Heart right ventricle (tissue), 16 donors: Measurements from ENCODE around the gene CARMIL1. TPM values are rescaled to one million over a fixed set of nuclear protein-coding genes. Genes with fewer than 3 reads are reported as not detected.
"Not testable (repeated sequence)": the region's sequence is repeated elsewhere in the genome, so short reads cannot be mapped to it uniquely, and the experiment has no call there.

Experiments
- ATAC-seq, 8 donors: fragments of 200-7000 bp; cut with Tn5 transposase; one replicate each; pipeline ENCODE4 v1.9.1; 2020; ENCODE audit warnings: mild to moderate bottlenecking in 8 of 8, moderate library complexity in 8 of 8, moderate number of reproducible peaks in 1 of 8
- DNase-seq, 2 donors: peaks; one replicate each; pipeline ENCODE4 v3.0.0-alpha.2; 2020
- H3K27ac ChIP-seq, 10 donors: fragments of 200-600 bp; sonication (generic) in 2 of 10; one replicate each; pipeline versions ENCODE4 v1.5.0 to v1.8.0; 2020 to 2022; ENCODE audit warnings: mild to moderate bottlenecking in 3 of 10
- H3K27me3 ChIP-seq, 7 donors: fragments of 200-600 bp; one replicate each; pipeline ENCODE4 v1.8.0; 2021 to 2022; ENCODE audit warnings: mild to moderate bottlenecking in 2 of 7
- H3K36me3 ChIP-seq, 9 donors: fragments of 200-600 bp; sonication (generic) in 1 of 9; one replicate each; pipeline versions ENCODE4 v1.5.0 to v1.8.0; 2020 to 2022; ENCODE audit warnings: mild to moderate bottlenecking in 2 of 9
- H3K4me1 ChIP-seq, 9 donors: fragments of 200-600 bp; sonication (generic) in 1 of 9; one replicate each; pipeline versions ENCODE4 v1.5.0 to v1.8.0; 2020 to 2022; ENCODE audit warnings: mild to moderate bottlenecking in 4 of 9
- H3K4me3 ChIP-seq, 10 donors: fragments of 200-600 bp; sonication (generic) in 2 of 10; one replicate each; pipeline versions ENCODE4 v1.5.0 to v1.8.0; 2020 to 2022; ENCODE audit warnings: mild to moderate bottlenecking in 7 of 10, moderate library complexity in 2 of 10
- H3K9me3 ChIP-seq, 11 donors: fragments of 200-600 bp in 10 of 11; sonication (generic) in 2 of 11; one replicate each; pipeline versions ENCODE4 v1.5.0 to v1.8.0; 2013 to 2022; ENCODE audit warnings: mild to moderate bottlenecking in 2 of 11, control low read depth in 1 of 11, moderate library complexity in 1 of 11
- WGBS, 2 donors: extraction: QIAGEN DNeasy Blood & Tissue Kit; methylation state at CpG; one replicate each; pipeline ENCODE4 v1.1.7; 2013; ENCODE audit warnings: inconsistent platforms in 1 of 2; 5-methylcytosine and 5-hydroxymethylcytosine counted together
- intact Hi-C, 10 donors: fragments of 100-400 bp; cut with DNase I; formaldehyde crosslinking; loops; one replicate each; pipeline versions ENCODE4 v1.11.1 to v1.14.2; 2022
- polyA plus RNA-seq, 2 donors: library from polyadenylated mRNA; stranded (reverse); fragments of 200-250 nt; gene quantifications; one replicate each; pipeline ENCODE4 v1.2.3, GENCODE V29; 2013
- total RNA-seq, 10 donors: library from RNA; stranded (reverse); fragmentation: NEBNext Ultra II Directional in 3 of 10; extraction: Animal tissue kit (Norgen Biotek cat#: 25700) in 3 of 10; gene quantifications; one replicate each; pipeline versions ENCODE4 v1.2.1 to v1.2.4, GENCODE V29; 2021 to 2023
- TF ChIP-seq, protein P1 (sequence below), 9 donors: fragments of 200-600 bp; sonication (generic) in 2 of 9; IDR thresholded peaks; one replicate each; pipeline versions ENCODE4 v1.5.0 to v1.8.0; 2021 to 2022; ENCODE audit warnings: antibody characterized with exemption in 9 of 9, mild to moderate bottlenecking in 5 of 9, moderate library complexity in 1 of 9
- donor health status: Arrhythmogenic right ventricular cardiomyopathy.
- donor health status: ischemic (EF 13 %, LVEDD 7.1; RV severe dilation, severe dysfunction).
- donor health status: healthy with polysubstance abuse.
- donor health status: DM: no; HTN: yes; CAD: no.
- donor health status: DM: no; HTN: no; CAD: no.
- donor health status: ischemic (EF 25% LVEDD 6.9; RV normal size, moderate dysfunction).
- donor health status: ischemic (EF 25% LVEDD 5.7; RV mildly dilated, moderate dysfunction).
- donor health status: healthy.
- donor health status: DM: yes; HTN: yes; CAD: no.
- donor health status: Ischemic cardiomyopathy.
- donor health status: ischemic (EF 35%, LVEDD 5.7; RV mildly dilated, moderate dysfunction).
- donor health status: nonischemic (EF 11% LVEDD 7.7; RV severe dilation, severe dysfunction).
- donor health status: DM: yes; HTN: yes; CAD: no.
- donor health status: PGD.
- donor health status: ischemic (EF 29% LVEDD 5.4; RV normal size, mild dysfunction).
- donor health status: nonischemic (EF 23%, LVEDD 6.1; RV moderate dilation, normal function).

CARMIL1 gene
- total and polyA plus RNA-seq, 12 donors = 1.2 to 10.3 (median 4.1) TPM

- WGBS, 2 donors = 88 to 97% methylated on average over 4 of the region's 4 CpGs
These were observed 157.6 kb downstream of the CARMIL1 start for GRCh38 chr6:25436760-25437159.

DNA sequence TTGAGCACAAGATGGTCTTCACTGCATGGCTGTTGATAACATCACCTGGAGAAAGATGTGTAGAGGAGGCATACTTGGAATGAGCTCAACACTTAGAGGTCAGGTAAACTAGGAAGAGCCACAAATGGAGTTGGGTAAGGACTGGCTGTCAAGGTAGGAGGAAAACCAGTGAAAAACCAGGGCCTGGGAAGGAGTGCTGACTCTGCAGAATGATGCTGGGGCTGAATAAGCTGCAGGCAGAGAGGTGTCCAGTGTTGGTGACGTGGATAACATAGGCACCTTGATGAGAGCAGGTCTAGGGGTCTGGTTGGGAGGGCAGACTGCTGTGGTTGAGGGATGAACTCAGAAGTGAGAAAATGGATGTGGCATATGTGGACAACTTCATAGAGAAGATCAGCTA is 160.2 kb downstream of the CARMIL1 start:
- Histone ChIP-seq H3K36me3 (no peaks in the 10 kb centered on the region), H3K4me3 (no peak overlapping the region), H3K27ac (no peak overlapping the region), H3K4me1 (peaks cover 0 to 10% (median 0%) of the 10 kb centered on the region in 9 donors), H3K27me3 (no peaks in the 10 kb centered on the region), H3K9me3 (peaks cover 0 to under 1% (median 0%) of the 10 kb centered on the region in 11 donors)
- DNase-seq (no peak), ATAC-seq (no peak)
- TF ChIP-seq, protein P1, sequence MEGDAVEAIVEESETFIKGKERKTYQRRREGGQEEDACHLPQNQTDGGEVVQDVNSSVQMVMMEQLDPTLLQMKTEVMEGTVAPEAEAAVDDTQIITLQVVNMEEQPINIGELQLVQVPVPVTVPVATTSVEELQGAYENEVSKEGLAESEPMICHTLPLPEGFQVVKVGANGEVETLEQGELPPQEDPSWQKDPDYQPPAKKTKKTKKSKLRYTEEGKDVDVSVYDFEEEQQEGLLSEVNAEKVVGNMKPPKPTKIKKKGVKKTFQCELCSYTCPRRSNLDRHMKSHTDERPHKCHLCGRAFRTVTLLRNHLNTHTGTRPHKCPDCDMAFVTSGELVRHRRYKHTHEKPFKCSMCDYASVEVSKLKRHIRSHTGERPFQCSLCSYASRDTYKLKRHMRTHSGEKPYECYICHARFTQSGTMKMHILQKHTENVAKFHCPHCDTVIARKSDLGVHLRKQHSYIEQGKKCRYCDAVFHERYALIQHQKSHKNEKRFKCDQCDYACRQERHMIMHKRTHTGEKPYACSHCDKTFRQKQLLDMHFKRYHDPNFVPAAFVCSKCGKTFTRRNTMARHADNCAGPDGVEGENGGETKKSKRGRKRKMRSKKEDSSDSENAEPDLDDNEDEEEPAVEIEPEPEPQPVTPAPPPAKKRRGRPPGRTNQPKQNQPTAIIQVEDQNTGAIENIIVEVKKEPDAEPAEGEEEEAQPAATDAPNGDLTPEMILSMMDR (IDR thresholded peaks at IDR 0.05) = no peak
- intact Hi-C loops = no loop called here
- 96 to 97% methylated on average over 1 of the region's 1 CpG for WGBS, 2 donors

More at GRCh38 chr6:25436760-25437159, 157.6 kb downstream of the CARMIL1 start:
- intact Hi-C loops = no loop called here
- H3K4me3 ChIP-seq = no peak overlapping the region
- TF ChIP-seq, protein P1 (IDR thresholded peaks at IDR 0.05) = no peak
- peaks cover 0 to 5% (median 0%) of the 10 kb centered on the region in 9 donors for H3K4me1 ChIP-seq
- ATAC-seq (no peak), DNase-seq (no peak)
- no peaks in the 10 kb centered on the region for H3K9me3 ChIP-seq
- no peaks in the 10 kb centered on the region for H3K36me3 ChIP-seq
- H3K27me3 ChIP-seq = no peaks in the 10 kb centered on the region
- no peak overlapping the region for H3K27ac ChIP-seq

DNA sequence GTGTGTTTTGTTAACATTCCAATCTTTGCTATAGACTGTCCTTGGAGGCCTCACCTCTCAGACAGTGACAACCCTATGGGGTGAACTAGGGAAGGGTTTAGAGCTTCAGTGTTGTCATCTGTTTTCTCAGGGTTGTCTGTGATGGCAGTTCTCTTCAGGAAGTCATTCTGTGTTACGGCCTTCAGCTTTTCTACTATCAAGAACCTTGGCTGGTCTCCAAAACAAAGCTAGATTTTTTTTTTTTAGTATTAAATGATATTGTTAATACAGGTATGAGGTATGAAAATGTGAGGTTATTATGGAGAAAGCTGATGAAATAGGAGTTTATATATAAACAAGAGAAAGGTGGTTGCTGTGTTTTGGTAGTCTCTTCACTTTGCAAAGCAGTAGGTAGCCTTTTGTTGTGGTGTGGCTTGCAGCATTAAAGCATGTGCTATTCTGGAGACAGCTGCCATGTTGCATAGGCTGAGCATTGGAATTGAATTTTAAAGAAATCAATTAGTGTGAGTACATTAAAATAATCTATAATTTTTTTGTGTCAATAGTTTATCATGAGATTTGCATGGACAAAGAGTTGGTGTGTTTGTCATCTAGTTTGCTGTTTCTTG is 162.6 kb downstream of the CARMIL1 start:
- TF ChIP-seq, protein P1 (IDR thresholded peaks at IDR 0.05) = no peak
- intact Hi-C loops = no loop called here
- ATAC-seq = no peak
- Histone ChIP-seq H3K9me3 (peaks cover 0 to 24% (median 0%) of the 10 kb centered on the region in 11 donors), H3K27me3 (no peaks in the 10 kb centered on the region), H3K27ac (no peak overlapping the region), H3K4me3 (no peak overlapping the region), H3K36me3 (peaks cover 0 to 3% (median 0%) of the 10 kb centered on the region in 9 donors), H3K4me1 (peaks cover 0 to 14% (median 0%) of the 10 kb centered on the region in 9 donors)
- WGBS, 2 donors = 25 to 56% methylated on average over 1 of the region's 1 CpG
- DNase-seq = no peak

- Histone ChIP-seq H3K4me3 (no peak overlapping the region), H3K27ac (no peak overlapping the region), H3K9me3 (peaks cover 0 to 24% (median 0%) of the 10 kb centered on the region in 11 donors), H3K27me3 (no peaks in the 10 kb centered on the region), H3K4me1 (peaks cover 0 to 23% (median 0%) of the 10 kb centered on the region in 9 donors), H3K36me3 (peaks cover 0 to 3% (median 0%) of the 10 kb centered on the region in 9 donors)
- intact Hi-C loops = no loop called here
- TF ChIP-seq, protein P1 (IDR thresholded peaks at IDR 0.05) = no peak
- 62 to 77% methylated on average over 1 of the region's 1 CpG for WGBS, 2 donors
- DNase-seq (no peak), ATAC-seq (no peak)
These were observed 163.7 kb downstream of the CARMIL1 start for GRCh38 chr6:25442898-25443297.

- intact Hi-C loops, H3K27me3 ChIP-seq, H3K36me3 ChIP-seq, H3K27ac ChIP-seq, H3K4me3 ChIP-seq, ATAC-seq, DNase-seq: not testable (repeated sequence)
- H3K4me1 ChIP-seq = peaks cover 0 to 31% (median 0%) of the 10 kb centered on the region in 9 donors
- WGBS, 2 donors = 87 to 100% methylated on average over 4 of the region's 4 CpGs
- peaks cover 0 to 24% (median 0%) of the 10 kb centered on the region in 11 donors for H3K9me3 ChIP-seq
These were observed 165.3 kb downstream of the CARMIL1 start for GRCh38 chr6:25444521-25444920.
